ENCODE data around the gene CASP7.
A peak's percentile ranks its signal among the peaks of the same experiment; 100 is the strongest.

Gene CASP7

GRCh38 chr10:113666682-113667252 lies 12.9 kb upstream of the CASP7 start:
- DNase-seq (ENCODE audit: low read depth): no peak

DNA sequence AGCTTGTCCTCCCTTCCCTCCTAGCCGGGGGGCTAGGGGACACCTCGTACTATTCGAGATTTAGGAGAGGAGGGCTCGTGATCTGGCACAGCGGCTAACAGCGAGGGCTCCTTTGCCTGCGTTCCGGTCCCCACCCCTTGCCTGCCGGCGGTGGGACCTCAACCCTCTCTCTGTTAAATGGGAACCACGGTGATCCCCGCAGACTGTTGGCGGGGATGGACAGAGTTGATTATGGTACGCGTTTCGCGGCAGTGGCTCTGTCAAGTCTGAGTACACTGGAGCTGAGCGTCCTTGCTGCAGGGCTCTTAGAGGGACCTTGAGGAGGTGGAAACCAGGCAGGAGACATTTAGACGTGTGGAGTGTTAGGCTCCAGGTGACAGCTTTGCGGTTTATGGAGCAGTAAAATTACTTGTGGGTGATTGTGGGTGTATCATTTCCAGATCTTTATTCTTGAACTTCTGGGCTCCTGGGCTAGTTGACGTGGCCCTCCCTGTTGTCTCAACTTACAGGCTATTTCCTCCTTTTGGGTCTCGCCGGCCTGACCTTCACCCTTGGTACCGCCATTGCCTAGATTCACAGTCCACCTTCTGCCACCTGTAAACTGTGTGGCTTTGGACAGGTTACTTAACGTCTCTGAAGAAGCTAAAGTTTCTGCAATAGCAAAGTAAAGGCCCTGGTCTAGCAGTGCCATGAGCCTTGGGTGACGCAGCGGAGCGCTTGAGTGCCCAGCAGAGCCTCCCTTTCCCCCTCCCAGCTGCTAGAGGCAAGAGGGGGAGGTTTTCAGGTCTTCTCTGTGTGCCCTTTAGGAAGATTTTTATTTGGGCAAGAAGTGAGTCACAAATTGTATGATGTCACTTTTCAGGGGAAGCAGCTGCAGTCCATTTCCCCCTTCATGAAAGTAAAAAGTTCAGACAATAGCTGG lies 739 bp downstream of the CASP7 start:
- peak; percentile 26 for DNase-seq (ENCODE audit: low read depth)

- no peak for DNase-seq (ENCODE audit: low read depth)
Measured at GRCh38 chr10:113681533-113682470, 2.1 kb downstream of the CASP7 start.

- DNase-seq (ENCODE audit: low read depth): no peak
Measured at GRCh38 chr10:113683300-113683699, 3.6 kb downstream of the CASP7 start.

- DNase-seq (ENCODE audit: low read depth): no peak
Measured at GRCh38 chr10:113686028-113686427, 6.3 kb downstream of the CASP7 start.

- DNase-seq (ENCODE audit: low read depth): no peak
Measured at GRCh38 chr10:113687037-113687436, 7.3 kb downstream of the CASP7 start.

GRCh38 chr10:113689057-113689456 lies 9.3 kb downstream of the CASP7 start:
- DNase-seq (ENCODE audit: low read depth): no peak

DNA sequence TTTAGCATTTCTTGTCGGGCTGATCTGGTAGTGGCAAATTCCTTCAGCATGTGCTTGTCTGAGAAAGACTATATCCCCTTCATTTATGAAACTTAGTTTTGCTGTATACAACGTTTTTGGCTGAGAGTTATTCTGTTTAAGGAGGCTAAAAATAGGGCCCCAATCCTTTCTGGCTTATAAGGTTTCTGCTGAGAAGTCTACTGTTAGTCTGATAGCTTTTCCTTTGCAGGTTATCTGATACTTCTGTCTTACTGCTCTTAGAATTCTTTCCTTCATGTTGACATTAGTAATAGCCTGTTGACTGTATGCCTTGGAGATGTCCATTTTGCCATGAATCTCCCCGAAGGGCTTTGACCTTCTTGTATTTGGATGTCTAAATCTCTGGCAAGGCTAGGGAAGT lies 9.9 kb downstream of the CASP7 start:
- no peak for DNase-seq (ENCODE audit: low read depth)

- no peak for DNase-seq (ENCODE audit: low read depth)
Measured at GRCh38 chr10:113690749-113691148, 11.0 kb downstream of the CASP7 start.

DNA sequence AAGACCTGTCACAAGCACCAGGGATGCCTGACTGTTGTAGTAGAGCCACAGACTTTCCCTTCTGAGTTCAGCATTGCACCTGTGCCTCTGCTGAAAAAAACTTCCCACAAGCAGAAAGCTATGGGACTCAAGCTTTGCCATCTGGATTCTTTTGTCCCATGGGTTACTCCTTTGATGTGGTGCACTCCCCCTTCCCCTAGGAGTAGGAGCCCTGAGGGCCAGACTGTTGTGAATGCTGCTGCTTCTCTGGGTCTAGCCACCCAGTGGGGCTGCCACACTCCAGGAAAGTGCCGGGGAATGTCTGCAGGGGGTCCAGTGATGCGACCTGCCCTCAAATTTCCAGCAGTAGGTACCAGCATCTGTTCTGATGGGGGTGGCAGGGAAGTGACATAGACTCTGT lies 11.7 kb downstream of the CASP7 start:
- no peak for DNase-seq (ENCODE audit: low read depth)

GRCh38 chr10:113692271-113692670 lies 12.6 kb downstream of the CASP7 start:
- no peak for DNase-seq (ENCODE audit: low read depth)

DNA sequence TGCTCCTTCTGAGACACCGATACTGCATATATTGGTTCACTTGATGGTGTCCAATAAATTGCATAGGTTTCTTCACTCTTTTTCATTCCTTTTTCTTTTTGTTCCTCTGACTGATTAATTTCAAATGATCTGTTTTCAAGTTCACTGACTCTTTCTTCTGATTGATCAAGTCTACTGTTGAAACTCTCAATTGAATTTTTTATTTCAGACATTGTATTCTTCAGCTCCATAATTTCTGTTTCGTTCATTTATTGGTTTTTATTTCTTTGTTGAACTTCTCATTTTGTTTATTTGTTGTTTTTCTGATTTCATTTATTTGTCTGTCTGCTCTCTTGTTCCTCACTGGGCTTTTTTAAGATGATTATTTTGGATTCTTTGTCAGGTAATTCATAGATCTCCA lies 13.6 kb downstream of the CASP7 start:
- DNase-seq (ENCODE audit: low read depth): no peak

DNA sequence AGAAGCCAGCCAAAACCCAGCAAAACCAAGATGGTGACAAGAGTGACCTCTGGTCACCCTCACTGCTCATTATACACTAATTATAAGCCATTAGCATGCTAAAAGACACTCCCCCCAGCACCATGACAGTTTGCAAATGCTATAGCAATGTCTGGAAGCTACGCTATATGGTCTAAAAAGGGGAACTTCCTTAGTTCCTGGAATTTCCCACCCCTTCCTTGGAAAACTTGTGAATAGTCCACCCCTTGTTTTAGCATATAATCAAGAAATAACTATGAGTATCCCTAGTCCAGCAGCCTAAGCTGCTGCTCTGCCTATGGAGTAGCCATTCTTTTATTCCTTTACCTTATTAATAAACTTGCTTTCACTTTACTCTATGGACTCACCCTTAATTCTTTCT lies 16.0 kb downstream of the CASP7 start:
- no peak for DNase-seq (ENCODE audit: low read depth)

DNA sequence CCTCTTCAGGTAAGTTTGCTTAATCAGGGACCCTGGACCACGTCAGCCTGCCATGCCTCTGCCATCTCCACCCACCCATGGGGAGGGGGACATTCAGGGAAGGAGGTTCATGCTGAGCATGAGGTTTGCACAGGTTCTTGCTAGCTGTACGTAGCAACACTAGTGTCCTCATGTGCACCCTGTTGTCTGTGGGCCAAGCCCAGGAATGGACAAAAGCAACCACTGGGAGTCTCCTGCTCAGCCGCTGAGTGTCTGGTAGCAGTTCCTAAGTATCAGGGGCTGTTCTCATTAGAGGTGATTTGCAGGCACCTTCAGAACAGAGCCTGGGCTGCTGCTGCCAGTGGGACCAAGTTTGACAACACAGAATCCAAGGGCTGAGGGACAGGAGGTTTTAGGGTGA lies 17.9 kb downstream of the CASP7 start:
- DNase-seq (ENCODE audit: low read depth): no peak

DNA sequence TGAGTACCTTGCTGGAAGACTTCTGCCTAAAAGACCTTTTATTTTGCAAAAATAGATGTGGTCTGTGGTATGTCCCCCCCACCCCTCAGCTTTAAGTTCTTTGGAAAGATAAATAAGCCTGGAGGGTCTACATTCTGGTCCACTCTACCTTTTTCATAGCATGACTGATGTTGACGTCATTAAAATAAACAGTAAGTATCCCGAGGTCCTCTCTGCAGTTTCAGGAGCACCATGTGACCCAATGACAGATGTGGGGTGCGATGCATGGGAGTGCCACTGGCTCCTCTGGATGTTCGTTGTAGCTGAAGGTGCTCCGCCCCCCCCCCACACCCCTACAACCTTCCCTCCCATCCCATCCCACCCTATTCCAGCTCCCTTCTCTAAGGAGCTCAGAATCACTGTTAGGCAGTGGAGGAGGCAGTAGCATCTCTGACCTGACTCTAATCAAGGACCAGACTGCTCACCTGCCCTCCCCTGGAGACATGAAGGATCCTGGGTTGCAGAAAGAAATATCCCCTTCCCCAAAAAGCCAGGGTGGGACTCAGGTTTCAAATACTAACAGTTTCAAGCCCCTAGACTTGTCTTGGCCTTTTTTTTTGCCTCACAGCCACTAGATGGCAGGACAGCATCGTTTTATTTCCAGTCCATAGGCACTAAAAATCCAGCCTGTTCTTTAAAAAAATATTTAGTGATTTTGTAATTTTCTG lies 25.1 kb downstream of the CASP7 start:
- DNase-seq (ENCODE audit: low read depth): peak; percentile 12

DNA sequence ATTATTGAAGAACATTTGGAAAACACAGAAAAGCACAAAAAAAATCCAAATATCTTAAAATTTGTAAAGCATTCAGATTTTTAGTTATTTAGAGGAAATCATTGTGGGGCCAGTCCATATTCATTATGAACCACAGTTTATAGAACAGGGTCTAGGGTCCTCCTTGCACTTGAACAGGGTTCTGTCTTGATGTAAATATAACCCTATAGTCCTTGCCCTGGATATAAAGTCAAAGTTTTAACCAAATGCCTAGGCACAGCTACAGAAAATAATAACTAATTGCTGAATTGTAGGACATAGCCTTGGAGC lies 25.6 kb downstream of the CASP7 start:
- no peak for DNase-seq (ENCODE audit: low read depth)

DNA sequence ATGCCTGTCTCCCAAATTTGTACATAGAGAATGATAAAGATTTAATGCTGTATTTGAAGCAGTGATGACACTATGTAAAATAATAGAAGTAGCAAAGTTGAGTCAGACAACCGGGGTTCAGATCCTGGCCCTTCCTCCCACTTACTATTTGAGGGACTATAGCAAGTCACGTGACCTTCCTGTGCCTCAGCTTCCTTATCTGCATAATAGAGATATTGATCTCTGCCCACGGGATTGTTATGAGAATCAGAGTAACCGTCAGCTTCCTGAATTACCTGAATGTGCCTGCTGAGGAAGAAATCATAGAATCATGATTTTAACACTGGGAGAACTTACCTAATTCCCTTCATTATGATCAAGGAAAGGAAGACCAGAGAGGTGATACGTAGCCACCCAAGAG lies 26.9 kb downstream of the CASP7 start:
- no peak for DNase-seq (ENCODE audit: low read depth)

GRCh38 chr10:113708640-113709039 lies 28.9 kb downstream of the CASP7 start:
- no peak for DNase-seq (ENCODE audit: low read depth)

DNA sequence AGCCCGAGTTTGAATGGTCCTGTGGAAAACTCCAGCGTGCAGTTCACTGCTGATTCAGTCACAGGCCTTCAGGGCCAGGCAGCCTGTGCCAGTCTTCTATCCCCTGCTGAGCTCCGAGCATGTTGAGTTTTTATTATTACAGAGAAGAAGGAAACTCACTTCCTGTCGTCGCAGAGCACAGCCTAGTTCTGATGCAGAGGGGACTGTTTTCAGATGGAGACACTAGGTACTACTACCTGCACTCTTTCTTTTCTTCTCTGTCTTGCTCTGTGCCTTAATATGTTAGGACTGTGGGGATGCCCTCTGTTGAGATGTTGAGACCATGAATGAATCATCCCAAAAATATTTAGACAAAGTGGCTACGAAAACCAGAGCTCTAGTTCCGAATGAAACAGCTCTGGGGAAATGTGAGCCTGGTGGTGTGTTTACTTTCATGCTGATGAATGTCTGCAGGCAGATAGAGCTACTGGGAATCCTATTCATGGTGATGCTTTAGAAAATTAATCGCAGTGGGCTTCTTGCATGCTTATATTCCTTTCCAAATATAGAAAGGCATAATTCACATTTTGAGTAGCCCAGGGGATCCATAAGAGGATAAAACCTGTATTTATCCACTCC lies 29.6 kb downstream of the CASP7 start:
- DNase-seq (ENCODE audit: low read depth): peak; percentile 40

- no peak for DNase-seq (ENCODE audit: low read depth)
Measured at GRCh38 chr10:113711142-113711541, 31.4 kb downstream of the CASP7 start.

DNA sequence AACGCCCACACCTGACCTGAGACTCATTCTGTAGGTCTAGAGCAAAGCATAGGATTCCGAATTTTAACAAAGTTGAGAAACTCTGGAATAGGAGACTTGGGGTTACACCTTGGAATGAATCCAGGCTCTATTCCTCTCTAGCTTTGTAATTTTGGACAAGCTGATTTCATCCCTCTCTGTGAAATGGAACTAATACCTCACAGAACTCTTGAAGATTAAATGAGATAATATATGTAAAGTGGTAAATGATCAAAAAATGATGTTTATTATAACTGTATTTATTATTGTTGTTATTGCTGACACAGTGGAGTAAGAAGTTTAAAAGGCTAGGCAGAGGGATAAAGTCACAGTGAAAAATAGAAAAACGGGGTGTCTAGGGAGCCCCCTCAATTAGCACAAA lies 32.3 kb downstream of the CASP7 start:
- no peak for DNase-seq (ENCODE audit: low read depth)

Data from GM04504 (cell line).